Panc1 (cell line): ENCODE measurements around the gene TBCK. TPM values are rescaled to one million over a fixed set of nuclear protein-coding genes. Genes with fewer than 3 reads are reported as not detected.

Experiments used
- ATAC-seq: fragments of 200-7000 bp; cut with Tn5 transposase; 2 replicates; pipeline ENCODE4 v1.9.1; 2020; ENCODE audit warnings: mild to moderate bottlenecking, moderate library complexity
- BruUV-seq: library from RNA; stranded (reverse); fragments of 400-500 nt; replicated peaks from 2 replicates; lab custom pipeline; 2021; lab: Mats Ljungman, UMichigan
- CTCF ChIA-PET: fragments of 300-600 bp; sonication (Branson Sonifier 250); formaldehyde crosslinking; loops from one replicate; lab custom pipeline; 2022; ENCODE audit warnings: antibody characterized with exemption; lab: Charles Lee
- POLR2A ChIA-PET: fragments of 300-600 bp; sonication (Branson Sonifier 250); formaldehyde crosslinking; loops from one replicate; lab custom pipeline; 2022; ENCODE audit warnings: antibody characterized with exemption; lab: Charles Lee
- DNase-seq: peaks from one replicate; pipeline ENCODE4 v3.0.0-alpha.2; 2010; ENCODE audit warnings: low read depth, low spot score
- H3K27ac ChIP-seq: 2 replicates; pipeline ENCODE4 v1.5.1; 2011; ENCODE audit warnings: mild to moderate bottlenecking, low read length, inconsistent platforms
- H3K27me3 ChIP-seq: fragments of 200-500 bp; sonication (Bioruptor generic); 2 replicates; pipeline ENCODE4 v1.6.0; 2014; ENCODE audit warnings: low read length, inconsistent platforms; ENCODE audit not compliant: control insufficient read depth, insufficient read depth
- H3K36me3 ChIP-seq: fragments of 200-500 bp; sonication (Bioruptor generic); 2 replicates; pipeline ENCODE4 v1.5.1; 2014; ENCODE audit warnings: inconsistent platforms, mild to moderate bottlenecking, low read length, moderate library complexity; ENCODE audit not compliant: control insufficient read depth, insufficient read depth
- H3K4me1 ChIP-seq: 2 replicates; pipeline ENCODE4 v1.5.1; 2011; ENCODE audit warnings: inconsistent platforms, mild to moderate bottlenecking, low read length, moderate library complexity; ENCODE audit not compliant: control insufficient read depth, insufficient read depth
- H3K4me3 ChIP-seq, 2 experiments: 2 replicates each; pipeline ENCODE4 v1.5.1; 2011 to 2012; ENCODE audit warnings: low read depth in 2 of 2, low read length in 2 of 2, mild to moderate bottlenecking in 2 of 2, inconsistent platforms in 1 of 2, moderate library complexity in 1 of 2
- H3K9me3 ChIP-seq: fragments of 200-500 bp; sonication (Bioruptor generic); 2 replicates; pipeline ENCODE4 v1.5.1; 2014; ENCODE audit warnings: low read depth, mild to moderate bottlenecking, inconsistent platforms, low read length, moderate library complexity; ENCODE audit not compliant: control insufficient read depth, insufficient read depth
- POLR2AphosphoS5 ChIP-seq: IDR thresholded peaks from 2 replicates; pipeline ENCODE4 v1.6.1; 2012; ENCODE audit warnings: mild to moderate bottlenecking, low read depth, low read length, moderate library complexity
- SIN3A ChIP-seq: IDR thresholded peaks from 2 replicates; pipeline ENCODE4 v1.6.1; 2012; ENCODE audit warnings: low read depth, mild to moderate bottlenecking, low read length, moderate library complexity, borderline replicate concordance; ENCODE audit not compliant: insufficient read depth
- TCF7L2 ChIP-seq: IDR thresholded peaks from 2 replicates; pipeline ENCODE4 v1.6.1; 2011; ENCODE audit warnings: mild to moderate bottlenecking, low read depth, low read length, inconsistent platforms
- in situ Hi-C: cut with HindIII; loops from 2 replicates; pipeline ENCODE4 v1.10.0; 2016; ENCODE audit warnings: low sequenced_read_pairs, low pct_unique_long_range_greater_than_20kb
- intact Hi-C: fragments of 100-400 bp; cut with micrococcal nuclease; formaldehyde crosslinking; loops from one replicate; pipeline ENCODE4 v1.10.0; 2022; ENCODE audit not compliant: unreplicated experiment
- total RNA-seq: library from RNA; stranded (reverse); gene quantifications from one replicate; pipeline ENCODE4 v1.2.1, GENCODE V29; 2021; ENCODE audit not compliant: unreplicated experiment
- TF ChIP-seq, protein P1 (sequence below): fragments of 450-650 bp; IDR thresholded peaks from 2 replicates; pipeline ENCODE4 v1.5.1; 2017; ENCODE audit warnings: mild to moderate bottlenecking
- TF ChIP-seq, protein P2 (sequence below), 2 experiments: IDR thresholded peaks; 2 replicates each; pipeline ENCODE4 v1.6.1; 2011 to 2012; ENCODE audit warnings: low read depth in 2 of 2, control low read depth in 1 of 2, low read length in 1 of 2, mild to moderate bottlenecking in 1 of 2, moderate library complexity in 1 of 2; ENCODE audit not compliant: insufficient read depth in 1 of 2

Gene TBCK
- total RNA-seq, 1 experiment from 2014 or later = 15.1 TPM

DNA sequence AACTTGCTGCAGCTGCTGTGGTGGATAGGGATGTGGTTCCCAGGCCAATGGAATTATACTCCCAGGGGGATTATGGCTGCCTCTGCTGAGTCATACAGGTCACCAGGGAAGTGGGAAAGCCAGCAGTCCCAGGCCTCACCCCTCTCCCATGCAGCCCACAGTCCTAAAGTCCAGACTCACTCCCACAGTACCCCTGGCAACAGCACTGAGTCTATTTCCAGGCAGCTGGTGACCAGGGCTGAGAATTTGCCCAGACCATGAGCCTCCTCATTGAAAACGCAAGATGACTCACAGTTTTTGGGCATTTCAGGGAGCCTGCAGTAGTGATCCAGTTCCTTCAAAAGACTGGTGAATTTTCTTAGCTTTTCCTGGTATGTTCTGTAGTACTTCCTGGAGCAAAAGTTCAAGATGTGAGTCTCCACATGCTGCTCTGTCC, 283.1 kb downstream of the TBCK start:
- in situ Hi-C loops = no loop called here

DNA sequence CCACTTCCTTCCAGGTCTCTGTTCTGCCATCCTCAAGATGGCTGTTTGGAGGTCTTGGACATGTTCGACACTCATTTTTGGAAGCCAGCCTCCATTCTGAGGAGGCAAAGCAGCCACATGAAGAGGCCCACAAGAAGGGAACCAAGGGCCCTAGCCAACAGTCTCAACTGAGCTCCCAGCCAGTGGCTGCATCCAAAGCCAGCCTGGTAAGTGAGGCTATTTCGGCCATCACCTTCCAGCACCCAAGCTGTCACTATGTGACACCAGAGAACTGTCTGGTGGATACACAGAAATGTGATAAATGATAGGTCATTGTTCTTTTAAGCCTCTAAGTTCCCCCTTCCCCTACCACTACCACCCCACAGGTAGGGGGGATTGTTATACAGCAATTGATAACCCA, 293.6 kb downstream of the TBCK start:
- Histone ChIP-seq H3K4me1 (no peaks in the 10 kb centered on the region), H3K27ac (no peak overlapping the region), H3K9me3 (no peaks in the 10 kb centered on the region), H3K36me3 (no peaks in the 10 kb centered on the region), H3K4me3 (no peak overlapping the region), H3K27me3 (no peaks in the 10 kb centered on the region)
- intact Hi-C loops = no loop called here
- DNase-seq (no peak), ATAC-seq (no peak)
- in situ Hi-C loops = no loop called here
- ChIA-PET POLR2A (interaction anchor here (0.5 kb wide), 1 partner anchor 774 kb away, joined by 5 read pairs; no protein-coding TSS in a partner anchor), CTCF (no interaction called here)
- no TSS peak for BruUV-seq
- TF ChIP-seq SIN3A (no peak), POLR2AphosphoS5 (no peak), TCF7L2 (no peak)
- TF ChIP-seq, protein P1, sequence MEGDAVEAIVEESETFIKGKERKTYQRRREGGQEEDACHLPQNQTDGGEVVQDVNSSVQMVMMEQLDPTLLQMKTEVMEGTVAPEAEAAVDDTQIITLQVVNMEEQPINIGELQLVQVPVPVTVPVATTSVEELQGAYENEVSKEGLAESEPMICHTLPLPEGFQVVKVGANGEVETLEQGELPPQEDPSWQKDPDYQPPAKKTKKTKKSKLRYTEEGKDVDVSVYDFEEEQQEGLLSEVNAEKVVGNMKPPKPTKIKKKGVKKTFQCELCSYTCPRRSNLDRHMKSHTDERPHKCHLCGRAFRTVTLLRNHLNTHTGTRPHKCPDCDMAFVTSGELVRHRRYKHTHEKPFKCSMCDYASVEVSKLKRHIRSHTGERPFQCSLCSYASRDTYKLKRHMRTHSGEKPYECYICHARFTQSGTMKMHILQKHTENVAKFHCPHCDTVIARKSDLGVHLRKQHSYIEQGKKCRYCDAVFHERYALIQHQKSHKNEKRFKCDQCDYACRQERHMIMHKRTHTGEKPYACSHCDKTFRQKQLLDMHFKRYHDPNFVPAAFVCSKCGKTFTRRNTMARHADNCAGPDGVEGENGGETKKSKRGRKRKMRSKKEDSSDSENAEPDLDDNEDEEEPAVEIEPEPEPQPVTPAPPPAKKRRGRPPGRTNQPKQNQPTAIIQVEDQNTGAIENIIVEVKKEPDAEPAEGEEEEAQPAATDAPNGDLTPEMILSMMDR = no peak
- TF ChIP-seq, protein P2, sequence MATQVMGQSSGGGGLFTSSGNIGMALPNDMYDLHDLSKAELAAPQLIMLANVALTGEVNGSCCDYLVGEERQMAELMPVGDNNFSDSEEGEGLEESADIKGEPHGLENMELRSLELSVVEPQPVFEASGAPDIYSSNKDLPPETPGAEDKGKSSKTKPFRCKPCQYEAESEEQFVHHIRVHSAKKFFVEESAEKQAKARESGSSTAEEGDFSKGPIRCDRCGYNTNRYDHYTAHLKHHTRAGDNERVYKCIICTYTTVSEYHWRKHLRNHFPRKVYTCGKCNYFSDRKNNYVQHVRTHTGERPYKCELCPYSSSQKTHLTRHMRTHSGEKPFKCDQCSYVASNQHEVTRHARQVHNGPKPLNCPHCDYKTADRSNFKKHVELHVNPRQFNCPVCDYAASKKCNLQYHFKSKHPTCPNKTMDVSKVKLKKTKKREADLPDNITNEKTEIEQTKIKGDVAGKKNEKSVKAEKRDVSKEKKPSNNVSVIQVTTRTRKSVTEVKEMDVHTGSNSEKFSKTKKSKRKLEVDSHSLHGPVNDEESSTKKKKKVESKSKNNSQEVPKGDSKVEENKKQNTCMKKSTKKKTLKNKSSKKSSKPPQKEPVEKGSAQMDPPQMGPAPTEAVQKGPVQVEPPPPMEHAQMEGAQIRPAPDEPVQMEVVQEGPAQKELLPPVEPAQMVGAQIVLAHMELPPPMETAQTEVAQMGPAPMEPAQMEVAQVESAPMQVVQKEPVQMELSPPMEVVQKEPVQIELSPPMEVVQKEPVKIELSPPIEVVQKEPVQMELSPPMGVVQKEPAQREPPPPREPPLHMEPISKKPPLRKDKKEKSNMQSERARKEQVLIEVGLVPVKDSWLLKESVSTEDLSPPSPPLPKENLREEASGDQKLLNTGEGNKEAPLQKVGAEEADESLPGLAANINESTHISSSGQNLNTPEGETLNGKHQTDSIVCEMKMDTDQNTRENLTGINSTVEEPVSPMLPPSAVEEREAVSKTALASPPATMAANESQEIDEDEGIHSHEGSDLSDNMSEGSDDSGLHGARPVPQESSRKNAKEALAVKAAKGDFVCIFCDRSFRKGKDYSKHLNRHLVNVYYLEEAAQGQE (IDR thresholded peaks at IDR 0.05; ENCODE audit: insufficient read depth in 1 of 2, low read depth in 2 of 2, low read length in 1 of 2) = no peak

More for the DNA sequence above, 283.1 kb downstream of the TBCK start:
- CTCF ChIA-PET = no interaction called here
- ATAC-seq (no peak), DNase-seq (no peak)
- POLR2A ChIA-PET = interaction anchor here (0.5 kb wide), 1 partner anchor 448 kb away, joined by 7 read pairs; no protein-coding TSS in a partner anchor
- Histone ChIP-seq H3K9me3 (no peaks in the 10 kb centered on the region), H3K4me1 (no peaks in the 10 kb centered on the region), H3K4me3 (no peak overlapping the region), H3K36me3 (no peaks in the 10 kb centered on the region), H3K27ac (no peak overlapping the region), H3K27me3 (no peaks in the 10 kb centered on the region)
- intact Hi-C loops = no loop called here
- no TSS peak for BruUV-seq
- TF ChIP-seq, protein P2 (IDR thresholded peaks at IDR 0.05; ENCODE audit: insufficient read depth in 1 of 2, low read depth in 2 of 2, low read length in 1 of 2) = no peak
- TF ChIP-seq POLR2AphosphoS5 (no peak), SIN3A (no peak), TCF7L2 (no peak)
- TF ChIP-seq, protein P1 = no peak
